ENCODE measurements around the gene COLEC12.

GRCh38 chr18:272650-273049 lies 227.9 kb downstream of the COLEC12 start:
- TF ChIP-seq, protein P1, sequence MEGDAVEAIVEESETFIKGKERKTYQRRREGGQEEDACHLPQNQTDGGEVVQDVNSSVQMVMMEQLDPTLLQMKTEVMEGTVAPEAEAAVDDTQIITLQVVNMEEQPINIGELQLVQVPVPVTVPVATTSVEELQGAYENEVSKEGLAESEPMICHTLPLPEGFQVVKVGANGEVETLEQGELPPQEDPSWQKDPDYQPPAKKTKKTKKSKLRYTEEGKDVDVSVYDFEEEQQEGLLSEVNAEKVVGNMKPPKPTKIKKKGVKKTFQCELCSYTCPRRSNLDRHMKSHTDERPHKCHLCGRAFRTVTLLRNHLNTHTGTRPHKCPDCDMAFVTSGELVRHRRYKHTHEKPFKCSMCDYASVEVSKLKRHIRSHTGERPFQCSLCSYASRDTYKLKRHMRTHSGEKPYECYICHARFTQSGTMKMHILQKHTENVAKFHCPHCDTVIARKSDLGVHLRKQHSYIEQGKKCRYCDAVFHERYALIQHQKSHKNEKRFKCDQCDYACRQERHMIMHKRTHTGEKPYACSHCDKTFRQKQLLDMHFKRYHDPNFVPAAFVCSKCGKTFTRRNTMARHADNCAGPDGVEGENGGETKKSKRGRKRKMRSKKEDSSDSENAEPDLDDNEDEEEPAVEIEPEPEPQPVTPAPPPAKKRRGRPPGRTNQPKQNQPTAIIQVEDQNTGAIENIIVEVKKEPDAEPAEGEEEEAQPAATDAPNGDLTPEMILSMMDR (conservative IDR thresholded peaks at IDR 0.05): no peak
- no peak for TF ChIP-seq ZFX (IDR thresholded peaks at IDR 0.05)
